Pons (tissue), 1 donor: Measurements from ENCODE around the gene RNF126.
"Not testable (repeated sequence)": the region's sequence is repeated elsewhere in the genome, so short reads cannot be mapped to it uniquely, and the experiment has no call there.

Experiments used
- DNase-seq: peaks from one replicate; pipeline ENCODE4 v3.0.0-alpha.2; 2016; ENCODE audit warnings: low spot score

RNF126 gene

DNA sequence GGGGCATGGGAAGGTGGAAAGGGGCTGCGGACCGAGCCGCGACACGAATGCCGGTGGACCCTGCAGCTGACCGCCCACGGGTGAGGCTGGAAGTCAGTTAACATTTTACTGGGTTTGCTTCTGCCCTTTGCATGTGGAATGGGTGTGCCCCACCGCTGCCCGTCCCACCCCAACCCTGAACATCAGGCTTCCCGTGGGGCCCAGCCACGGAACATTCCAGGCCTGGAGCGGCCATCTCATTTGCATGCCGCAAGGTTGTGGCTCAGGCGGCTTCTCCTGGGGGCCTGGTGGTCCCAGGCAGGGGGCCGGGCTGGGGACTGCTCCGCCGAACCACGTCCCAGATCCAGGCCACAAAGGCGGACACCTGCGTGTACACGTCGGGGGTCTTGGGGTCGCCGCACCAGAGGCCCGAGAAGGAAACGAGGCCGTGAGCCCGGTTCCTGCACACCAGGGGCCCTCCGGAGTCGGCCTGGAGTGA is 22.5 kb upstream of the RNF126 start:
- DNase-seq = no peak

DNA sequence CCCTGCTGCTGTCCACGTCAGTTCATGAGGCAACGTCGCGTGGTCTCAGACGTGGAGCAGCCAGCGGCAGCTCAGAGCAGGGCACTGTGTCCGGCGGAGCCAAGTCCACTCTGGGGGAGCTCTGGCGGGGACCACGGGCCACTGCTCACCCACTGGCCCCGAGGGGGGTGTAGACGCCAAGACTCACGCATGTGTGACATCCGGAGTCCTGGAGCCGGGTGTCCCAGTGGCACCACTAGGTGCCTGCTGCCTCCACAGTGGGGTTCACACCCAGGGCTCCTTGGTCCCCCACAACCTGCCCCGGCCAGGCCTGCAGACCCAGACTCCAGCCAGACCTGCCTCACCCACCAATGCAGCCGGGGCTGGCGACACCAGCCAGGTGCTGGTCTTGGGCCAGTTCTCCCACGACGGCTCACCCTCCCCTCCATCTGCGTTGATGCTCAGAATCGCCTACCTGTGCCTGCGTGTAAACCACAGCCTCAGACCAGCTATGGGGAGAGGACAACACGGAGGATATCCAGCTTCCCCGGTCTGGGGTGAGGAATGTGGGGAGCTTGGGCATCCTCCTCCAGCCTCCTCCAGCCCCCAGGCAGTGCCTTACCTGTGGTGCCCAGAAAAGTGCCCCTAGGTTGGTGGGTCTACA is 19.8 kb upstream of the RNF126 start:
- DNase-seq = no peak

DNA sequence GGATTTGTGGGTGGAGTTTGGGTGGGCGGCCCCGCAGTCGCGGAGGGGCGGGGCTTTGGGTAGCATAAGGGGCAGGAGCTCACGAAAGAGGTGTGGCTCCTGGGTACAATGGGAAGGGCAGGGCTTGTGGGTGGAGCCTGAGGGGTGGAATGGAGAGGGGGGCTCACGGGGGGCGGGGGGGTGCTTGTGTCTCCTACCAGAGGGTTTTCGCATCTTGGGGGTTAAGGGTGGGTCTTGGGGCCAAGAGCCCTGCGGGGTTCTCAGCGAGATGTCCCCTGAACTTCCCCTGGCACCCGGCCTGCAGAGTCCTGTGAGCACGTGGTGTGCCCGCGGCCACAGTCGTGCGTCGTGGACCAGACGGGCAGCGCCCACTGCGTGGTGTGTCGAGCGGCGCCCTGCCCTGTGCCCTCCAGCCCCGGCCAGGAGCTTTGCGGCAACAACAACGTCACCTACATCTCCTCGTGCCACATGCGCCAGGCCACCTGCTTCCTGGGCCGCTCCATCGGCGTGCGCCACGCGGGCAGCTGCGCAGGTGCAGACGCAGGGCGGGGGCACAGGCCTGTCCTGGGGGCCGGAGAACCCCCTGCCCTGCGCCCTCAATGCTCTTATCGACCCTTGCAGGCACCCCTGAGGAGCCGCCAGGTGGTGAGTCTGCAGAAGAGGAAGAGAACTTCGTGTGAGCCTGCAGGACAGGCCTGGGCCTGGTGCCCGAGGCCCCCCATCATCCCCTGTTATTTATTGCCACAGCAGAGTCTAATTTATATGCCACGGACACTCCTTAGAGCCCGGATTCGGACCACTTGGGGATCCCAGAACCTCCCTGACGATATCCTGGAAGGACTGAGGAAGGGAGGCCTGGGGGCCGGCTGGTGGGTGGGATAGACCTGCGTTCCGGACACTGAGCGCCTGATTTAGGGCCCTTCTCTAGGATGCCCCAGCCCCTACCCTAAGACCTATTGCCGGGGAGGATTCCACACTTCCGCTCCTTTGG is 18.3 kb upstream of the RNF126 start:
- no peak for DNase-seq

DNA sequence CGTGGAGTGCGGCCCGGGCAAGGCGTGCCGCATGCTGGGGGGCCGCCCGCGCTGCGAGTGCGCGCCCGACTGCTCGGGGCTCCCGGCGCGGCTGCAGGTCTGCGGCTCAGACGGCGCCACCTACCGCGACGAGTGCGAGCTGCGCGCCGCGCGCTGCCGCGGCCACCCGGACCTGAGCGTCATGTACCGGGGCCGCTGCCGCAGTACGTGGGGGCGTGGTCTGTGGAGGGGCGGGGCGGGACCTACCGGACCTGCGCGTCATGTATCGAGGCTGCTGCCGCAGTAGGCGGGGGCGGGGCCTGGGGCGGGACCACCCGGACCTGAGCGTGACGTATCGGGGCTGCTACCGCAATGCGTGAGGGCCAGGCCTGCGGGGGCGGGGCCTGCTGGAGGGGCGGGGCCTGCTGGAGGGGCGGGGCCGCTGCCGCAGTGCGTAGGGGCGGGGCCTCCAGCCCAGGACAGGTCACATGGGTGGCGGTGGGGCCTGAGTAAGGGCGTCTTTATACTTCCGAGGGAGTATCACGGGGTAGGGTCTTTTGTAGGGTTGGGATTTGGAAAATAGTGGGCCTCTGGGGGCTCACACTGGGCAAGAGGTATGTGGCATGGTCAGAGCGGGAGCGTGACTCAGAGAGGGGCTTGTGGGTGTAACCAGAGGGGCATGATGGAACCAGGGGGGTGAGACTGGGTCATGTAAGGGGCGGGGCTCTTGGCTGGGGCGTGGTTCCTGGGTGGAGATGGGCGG is 17.4 kb upstream of the RNF126 start:
- DNase-seq = peak; percentile 94

DNA sequence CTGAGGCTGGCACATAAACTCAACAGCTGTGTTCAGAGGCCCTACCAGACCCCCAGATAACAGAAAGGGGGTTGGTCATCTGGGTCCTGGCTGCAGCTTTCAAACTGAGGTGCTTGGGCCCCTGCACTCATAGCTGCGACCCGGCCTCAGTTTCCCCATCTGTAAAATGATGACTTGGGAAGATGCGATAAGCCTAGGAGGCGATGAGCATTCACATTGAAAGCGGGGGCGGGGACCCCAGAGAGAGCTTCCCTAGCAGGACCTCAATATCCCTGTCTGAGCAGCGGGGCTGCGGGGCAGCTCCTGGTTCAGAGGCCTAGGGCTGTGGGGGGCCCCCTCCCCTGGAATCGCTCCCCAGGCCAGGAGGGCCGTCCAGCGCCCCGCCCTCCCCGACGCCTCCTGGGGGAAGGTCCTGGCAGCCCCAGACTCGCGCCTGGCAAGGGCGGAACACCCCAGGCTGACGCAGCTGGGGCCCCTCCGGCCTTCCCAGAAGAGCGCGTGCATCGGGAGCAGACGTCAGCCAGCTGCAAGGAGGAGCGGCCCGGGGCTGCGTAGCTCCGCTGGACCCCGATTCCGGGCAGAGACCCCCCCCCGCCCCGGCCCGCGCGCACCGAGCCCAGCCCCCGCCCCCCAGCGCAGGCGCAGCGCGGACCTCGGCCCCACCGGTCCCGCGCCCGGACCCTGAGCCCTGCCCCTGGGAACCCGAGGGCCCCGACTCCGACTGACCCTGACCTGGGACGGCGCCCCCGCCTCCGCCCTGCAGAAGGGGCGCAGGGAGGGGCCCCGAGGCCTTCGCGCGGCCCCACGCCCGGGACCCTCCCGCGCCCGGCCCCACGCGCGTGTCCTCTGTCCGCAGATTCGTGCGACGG is 16.6 kb upstream of the RNF126 start:
- peak; percentile 35 for DNase-seq

DNA sequence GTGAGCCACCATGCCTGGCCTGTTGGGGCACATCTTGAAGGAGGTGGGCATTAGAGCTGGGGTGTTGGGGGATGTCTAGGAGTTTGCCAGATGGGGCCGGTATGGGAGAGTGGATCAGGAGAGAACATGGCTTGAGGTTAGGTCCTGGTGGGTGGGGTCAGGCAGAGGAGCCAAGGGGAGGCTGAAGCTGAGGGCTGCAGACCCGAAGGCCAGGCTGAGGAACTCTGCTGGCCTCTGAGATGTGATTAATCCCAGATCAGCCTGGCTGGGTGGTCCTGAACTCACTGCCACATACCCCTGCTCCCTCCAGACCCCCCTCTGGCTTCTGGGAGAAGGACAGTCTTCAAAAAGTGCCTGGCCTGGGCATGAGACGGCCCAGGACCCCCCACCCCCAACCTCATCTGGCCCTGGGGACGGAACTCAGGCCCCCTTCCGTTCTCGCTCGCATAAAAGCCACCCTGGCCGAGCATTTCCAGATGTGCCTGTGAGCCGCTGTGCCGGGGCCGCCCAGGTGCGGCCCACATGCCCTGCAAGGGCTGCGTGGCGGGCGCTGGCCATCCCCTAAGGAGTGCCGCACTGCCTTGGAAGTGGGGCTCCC is 15.9 kb upstream of the RNF126 start:
- DNase-seq = no peak

DNA sequence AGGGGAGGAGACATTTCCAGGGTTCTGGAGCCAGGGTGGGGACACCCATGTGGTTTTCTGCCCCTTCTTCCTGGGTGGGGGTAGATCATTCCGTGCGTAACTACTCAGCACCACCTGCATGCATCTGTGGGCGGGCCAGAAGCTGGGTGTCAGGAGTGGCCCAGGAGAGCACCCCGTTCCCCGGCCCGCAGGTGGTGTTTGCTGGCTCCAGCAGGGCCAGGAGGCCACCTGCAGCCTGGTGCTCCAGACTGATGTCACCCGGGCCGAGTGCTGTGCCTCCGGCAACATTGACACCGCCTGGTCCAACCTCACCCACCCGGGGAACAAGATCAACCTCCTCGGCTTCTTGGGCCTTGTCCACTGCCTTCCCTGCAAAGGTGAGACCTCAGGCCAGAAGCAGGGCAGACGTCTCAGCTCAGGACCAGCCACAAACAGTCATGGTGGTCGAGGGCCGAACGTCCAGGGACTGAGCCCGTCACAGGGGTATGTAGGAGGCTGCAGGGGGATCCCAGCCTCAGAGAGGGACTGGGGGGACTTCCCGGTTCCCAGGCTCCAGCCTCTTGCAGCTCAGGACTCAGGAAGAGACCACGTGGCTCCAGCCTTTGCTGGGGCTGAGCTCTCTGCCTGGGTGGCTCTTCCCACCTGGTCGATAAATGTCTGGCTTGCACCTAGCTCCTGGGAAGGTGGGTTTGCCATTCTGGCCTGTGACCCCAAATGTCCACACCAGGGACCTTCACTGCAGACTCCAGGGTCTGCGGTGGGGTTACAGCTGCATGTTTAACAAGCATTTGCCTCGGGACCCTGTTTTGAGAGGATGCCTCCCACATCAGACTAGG is 14.8 kb upstream of the RNF126 start:
- DNase-seq = no peak

GRCh38 chr19:677201-677600 is 14.2 kb upstream of the RNF126 start:
- DNase-seq = no peak

DNA sequence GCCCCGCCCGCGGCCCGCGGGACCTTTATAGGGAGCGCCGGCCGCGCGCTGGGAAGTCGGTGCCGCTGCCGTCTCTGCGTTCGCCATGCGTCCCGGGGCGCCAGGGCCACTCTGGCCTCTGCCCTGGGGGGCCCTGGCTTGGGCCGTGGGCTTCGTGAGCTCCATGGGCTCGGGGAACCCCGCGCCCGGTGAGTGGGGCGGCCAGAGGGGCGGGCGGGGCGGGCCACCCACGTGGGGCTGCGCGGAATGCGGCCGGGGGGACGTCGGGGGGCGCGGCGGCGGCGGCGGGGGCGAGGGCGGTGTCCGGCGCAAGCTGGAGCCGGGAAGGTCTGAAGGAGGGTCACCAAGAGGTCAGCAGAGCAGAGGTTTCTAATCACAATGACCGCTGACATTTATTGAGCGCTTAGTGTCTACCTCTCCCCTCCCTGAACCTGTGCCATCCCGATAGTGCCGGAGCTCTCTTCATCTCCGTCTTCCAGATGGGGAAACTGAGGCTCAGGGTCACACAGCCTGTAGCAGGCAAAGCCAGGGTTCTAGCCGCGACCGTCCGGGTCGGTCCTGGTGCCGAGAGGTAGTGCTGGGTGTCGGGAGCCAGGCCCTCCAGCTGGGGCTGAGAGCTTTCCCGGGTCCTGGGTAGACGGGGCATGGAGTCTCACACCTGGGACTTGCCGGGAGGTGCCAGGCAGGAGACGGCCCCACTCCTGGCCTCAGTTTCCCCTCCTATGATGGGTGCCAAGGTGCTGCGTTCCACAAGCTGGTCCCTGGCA is 13.5 kb upstream of the RNF126 start, which contains the start of gene FSTL3:
Gene FSTL3 (plus strand): TSS at position 54 of the 767 bp plus-strand sequence. CDS start 32 bp downstream, at position 86.
- DNase-seq = no peak

GRCh38 chr19:676007-676338 is 13.0 kb upstream of the RNF126 start:
- DNase-seq = no peak

DNA sequence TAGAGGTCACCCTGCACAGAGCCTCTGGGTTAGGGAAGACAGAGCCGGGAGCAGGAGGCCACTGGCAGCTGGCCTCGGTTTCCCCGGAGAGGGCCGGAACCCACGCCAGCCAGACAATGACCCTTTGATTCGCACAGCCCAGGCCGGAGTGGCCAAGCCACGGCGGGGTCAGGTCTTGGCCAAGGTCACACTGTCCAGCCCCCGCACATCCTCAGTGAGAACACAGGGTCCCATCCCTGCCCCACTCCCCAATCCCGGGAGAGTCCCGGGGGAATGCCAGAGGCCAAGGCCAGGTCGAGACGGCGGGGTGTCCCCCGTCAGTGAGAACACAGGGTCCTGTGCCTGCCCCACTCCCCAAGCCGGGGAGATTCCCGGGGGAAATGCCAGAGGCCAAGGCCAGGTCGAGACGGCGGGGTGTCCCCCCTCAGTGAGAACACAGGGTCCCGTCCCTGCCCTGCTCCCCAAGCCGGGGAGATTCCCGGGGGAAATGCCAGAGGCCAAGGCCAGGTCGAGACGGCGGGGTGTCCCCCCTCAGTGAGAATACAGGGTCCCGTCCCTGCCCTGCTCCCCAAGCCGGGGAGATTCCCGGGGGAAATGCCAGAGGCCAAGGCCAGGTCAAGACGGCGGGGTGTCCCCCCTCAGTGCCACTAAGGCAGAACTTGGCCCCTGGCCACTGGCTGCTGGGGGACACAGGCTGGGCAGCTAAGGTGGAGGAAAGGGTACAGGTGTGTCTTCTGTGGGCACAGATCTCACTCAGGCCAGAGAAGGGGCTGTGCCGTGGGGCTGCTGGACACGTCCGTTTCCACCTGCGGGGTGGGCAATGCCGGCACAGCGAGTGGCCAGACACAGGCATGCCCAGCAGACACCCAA is 11.5 kb upstream of the RNF126 start:
- DNase-seq = peak; percentile 43

DNA sequence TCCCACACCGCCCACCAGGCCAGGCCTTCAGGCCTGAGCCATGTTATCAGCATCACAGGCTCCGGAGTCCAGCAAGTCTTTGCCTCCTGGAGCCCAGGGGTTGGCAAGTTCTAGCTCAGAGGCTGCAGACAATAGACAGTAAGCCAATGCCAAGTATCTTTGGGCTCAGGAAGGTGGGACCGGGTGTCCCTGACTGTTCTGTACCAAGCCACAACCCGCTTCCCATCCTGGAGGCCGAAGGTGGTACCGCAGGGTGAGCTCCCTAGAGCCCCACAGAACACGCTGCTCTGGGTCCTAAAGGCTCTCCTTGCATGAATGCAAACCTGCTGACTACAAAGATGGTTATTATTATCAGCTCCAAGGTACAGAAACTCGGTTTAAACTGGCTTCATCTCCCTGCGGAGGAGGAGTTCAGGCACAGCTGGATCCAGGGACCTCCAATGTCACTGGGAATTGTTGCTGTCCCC is 7.6 kb upstream of the RNF126 start:
- no peak for DNase-seq

- DNase-seq = not testable (repeated sequence)
Observed at GRCh38 chr19:668675-669434, 5.8 kb upstream of the RNF126 start.

DNA sequence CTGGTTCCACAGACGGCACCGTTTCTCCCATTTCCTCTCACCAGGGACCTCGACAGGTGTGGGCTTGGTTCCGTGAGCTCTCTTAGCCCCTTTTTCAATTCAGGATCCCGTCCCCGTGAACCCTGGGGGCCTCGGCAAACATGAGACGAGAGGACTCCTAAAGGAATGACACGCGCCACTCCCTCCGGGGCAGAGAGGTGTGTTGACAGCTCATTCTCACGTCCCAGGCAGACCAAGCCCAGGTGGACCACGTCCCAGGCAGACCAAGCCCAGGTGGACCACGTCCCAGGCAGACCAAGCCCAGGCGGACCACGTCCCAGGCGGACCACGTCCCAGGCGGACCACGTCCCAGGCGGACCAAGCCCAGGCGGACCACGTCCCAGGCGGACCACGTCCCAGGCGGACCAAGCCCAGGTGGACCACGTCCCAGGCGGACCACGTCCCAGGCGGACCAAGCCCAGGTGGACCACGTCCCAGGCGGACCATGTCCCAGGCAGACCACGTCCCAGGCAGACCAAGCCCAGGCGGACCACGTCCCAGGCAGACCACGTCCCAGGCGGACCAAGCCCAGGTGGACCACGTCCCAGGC is 4.1 kb upstream of the RNF126 start:
- not testable (repeated sequence) for DNase-seq

DNA sequence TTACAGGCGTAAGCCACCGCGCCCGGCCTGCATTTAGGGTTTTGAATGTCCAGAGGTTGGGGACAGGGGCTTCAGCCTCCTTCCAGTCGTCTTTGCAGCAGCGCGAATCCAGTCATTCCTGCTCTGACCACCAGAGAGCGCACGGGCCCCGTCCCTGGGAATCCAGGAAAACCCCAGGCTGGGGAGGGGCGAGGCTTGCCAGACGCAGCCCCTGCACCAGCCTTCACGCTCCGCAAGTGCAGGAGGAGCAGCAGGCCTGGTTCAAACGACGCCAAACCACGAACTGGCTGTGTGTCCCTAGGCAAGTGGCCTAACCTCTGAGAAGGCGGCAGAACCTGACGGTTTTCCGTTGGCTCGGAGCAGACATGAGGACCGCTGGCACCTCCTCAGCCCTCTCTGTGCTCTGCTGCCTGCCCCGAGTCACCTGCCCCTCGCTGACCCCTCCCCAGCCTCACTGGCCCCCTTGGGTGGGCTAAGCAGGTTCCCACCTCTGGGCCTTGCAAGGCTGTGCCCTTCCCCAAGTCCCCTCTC is 2.0 kb upstream of the RNF126 start:
- DNase-seq = peak; percentile 66

- DNase-seq = no peak
Observed at GRCh38 chr19:663682-664117, 686 bp upstream of the RNF126 start.
